Esophagus squamous epithelium (tissue), 4 donors: ENCODE measurements around the gene UVRAG.

Source experiments
- POLR2A ChIP-seq, 4 donors: fragments of 450-650 bp; IDR thresholded peaks; one replicate each; pipeline ENCODE4 v1.6.1; 2017; ENCODE audit warnings: antibody characterized with exemption in 4 of 4, mild to moderate bottlenecking in 4 of 4, moderate library complexity in 3 of 4
- TF ChIP-seq, protein P1 (sequence below), 6 experiments: fragments of 450-650 bp in 4 of 6; fragments of 200-600 bp in 2 of 6; sonication (generic) in 2 of 6; IDR thresholded peaks; one replicate each; pipeline ENCODE4 v1.5.1; 2016 to 2019; ENCODE audit warnings: antibody characterized with exemption in 6 of 6, mild to moderate bottlenecking in 4 of 6, moderate library complexity in 4 of 6

DNA sequence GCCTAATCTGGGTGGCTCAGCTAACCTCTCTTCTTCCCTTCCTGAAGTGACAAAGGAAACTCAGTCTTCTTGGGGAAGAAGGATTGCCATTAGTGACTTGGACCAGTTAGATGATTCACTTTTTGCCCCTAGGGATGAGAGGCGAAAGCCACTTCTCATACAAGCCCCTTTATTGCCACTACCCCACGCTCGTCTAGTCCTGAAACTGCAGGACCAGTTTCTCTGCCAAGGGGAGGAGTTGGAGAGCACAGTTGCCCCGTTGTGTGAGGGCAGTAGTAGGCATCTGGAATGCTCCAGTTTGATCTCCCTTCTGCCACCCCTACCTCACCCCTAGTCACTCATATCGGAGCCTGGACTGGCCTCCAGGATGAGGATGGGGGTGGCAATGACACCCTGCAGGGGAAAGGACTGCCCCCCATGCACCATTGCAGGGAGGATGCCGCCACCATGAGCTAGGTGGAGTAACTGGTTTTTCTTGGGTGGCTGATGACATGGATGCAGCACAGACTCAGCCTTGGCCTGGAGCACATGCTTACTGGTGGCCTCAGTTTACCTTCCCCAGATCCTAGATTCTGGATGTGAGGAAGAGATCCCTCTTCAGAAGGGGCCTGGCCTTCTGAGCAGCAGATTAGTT lies 14.2 kb upstream of the UVRAG start:
- TF ChIP-seq, protein P1, sequence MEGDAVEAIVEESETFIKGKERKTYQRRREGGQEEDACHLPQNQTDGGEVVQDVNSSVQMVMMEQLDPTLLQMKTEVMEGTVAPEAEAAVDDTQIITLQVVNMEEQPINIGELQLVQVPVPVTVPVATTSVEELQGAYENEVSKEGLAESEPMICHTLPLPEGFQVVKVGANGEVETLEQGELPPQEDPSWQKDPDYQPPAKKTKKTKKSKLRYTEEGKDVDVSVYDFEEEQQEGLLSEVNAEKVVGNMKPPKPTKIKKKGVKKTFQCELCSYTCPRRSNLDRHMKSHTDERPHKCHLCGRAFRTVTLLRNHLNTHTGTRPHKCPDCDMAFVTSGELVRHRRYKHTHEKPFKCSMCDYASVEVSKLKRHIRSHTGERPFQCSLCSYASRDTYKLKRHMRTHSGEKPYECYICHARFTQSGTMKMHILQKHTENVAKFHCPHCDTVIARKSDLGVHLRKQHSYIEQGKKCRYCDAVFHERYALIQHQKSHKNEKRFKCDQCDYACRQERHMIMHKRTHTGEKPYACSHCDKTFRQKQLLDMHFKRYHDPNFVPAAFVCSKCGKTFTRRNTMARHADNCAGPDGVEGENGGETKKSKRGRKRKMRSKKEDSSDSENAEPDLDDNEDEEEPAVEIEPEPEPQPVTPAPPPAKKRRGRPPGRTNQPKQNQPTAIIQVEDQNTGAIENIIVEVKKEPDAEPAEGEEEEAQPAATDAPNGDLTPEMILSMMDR (IDR thresholded peaks at IDR 0.05), result no peak
- no peak for TF ChIP-seq POLR2A (IDR thresholded peaks at IDR 0.05)
